HUES48 (cell line): ENCODE measurements around the gene RHOG.

Experiments used
- H3K27ac ChIP-seq: one replicate; pipeline ENCODE4 v1.7.0; 2013; ENCODE audit warnings: low read depth, low read length, inconsistent platforms
- H3K27me3 ChIP-seq: 2 replicates; pipeline ENCODE4 v1.6.1; 2013; ENCODE audit warnings: mild to moderate bottlenecking, low read length; ENCODE audit not compliant: control insufficient read depth, insufficient read depth
- H3K36me3 ChIP-seq: 2 replicates; pipeline ENCODE4 v1.6.1; 2013; ENCODE audit warnings: low read length; ENCODE audit not compliant: control insufficient read depth, insufficient read depth
- H3K4me1 ChIP-seq: 2 replicates; pipeline ENCODE4 v1.6.1; 2013; ENCODE audit warnings: mild to moderate bottlenecking, low read length; ENCODE audit not compliant: control insufficient read depth, insufficient read depth
- H3K4me3 ChIP-seq: 2 replicates; pipeline ENCODE4 v1.5.1; 2013; ENCODE audit warnings: mild to moderate bottlenecking, low read depth, low read length
- H3K9ac ChIP-seq: 2 replicates; pipeline ENCODE4 v1.6.1; 2013; ENCODE audit warnings: mild to moderate bottlenecking, low read depth, low read length, moderate library complexity
- H3K9me3 ChIP-seq: 2 replicates; pipeline ENCODE4 v1.6.1; 2013; ENCODE audit warnings: low read length; ENCODE audit not compliant: control insufficient read depth, insufficient read depth

Gene RHOG

DNA sequence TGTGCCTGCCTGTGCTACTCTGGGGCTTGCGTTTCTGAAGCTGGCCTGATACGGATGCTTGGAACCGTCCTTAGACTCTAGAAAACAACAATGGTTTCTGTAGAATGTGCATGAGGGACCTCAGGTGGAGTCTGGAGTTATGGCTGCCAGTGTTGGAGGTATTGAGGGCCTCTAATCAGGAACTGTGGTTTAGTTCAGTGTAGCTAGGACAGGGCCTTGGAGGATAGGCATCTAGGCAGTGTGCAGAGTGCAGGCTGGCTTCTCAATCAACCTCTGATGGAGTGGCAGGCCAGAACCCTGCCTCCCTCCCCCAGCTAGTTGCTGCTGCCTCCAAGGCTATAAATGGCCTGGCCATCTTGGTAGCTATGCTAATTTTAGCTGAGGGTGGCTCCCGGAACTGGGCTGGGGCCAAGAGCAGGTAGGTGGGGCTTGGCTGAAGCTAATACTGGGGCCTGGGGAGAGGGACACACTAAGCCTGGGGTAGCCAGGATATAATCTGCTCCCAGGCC is 18.7 kb upstream of the RHOG start:
- Histone ChIP-seq H3K4me3 (no peak overlapping the region), H3K36me3 (no peaks in the 10 kb centered on the region), H3K9ac (no peak overlapping the region), H3K9me3 (no peaks in the 10 kb centered on the region), H3K27me3 (peaks cover 18% of the 10 kb centered on the region), H3K4me1 (peaks cover 23% of the 10 kb centered on the region), H3K27ac (no peak overlapping the region)

DNA sequence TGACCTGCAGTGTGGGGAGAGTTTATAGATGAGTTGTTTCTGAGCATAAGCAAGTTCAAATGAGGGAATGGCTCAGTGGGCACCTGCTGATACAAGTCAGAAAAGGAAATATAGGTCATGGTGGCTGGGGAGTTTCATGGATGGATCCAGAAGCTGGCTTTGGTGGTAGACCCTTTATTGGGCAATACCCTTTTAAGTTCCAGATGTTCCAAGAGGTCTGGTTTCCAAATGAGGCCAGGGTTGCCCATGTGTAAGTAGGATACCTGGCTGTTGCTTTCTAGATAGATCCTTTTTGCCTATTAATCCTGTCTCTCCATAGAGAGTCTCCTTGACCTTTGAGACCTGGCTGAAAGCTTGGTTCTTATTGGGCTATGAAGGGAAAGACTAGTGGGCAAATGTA is 16.9 kb upstream of the RHOG start:
- Histone ChIP-seq H3K27me3 (peaks cover 18% of the 10 kb centered on the region), H3K4me1 (peaks cover 30% of the 10 kb centered on the region), H3K9me3 (no peaks in the 10 kb centered on the region), H3K27ac (no peak overlapping the region), H3K4me3 (no peak overlapping the region), H3K36me3 (no peaks in the 10 kb centered on the region), H3K9ac (no peak overlapping the region)

- Histone ChIP-seq H3K9ac (no peak overlapping the region), H3K36me3 (no peaks in the 10 kb centered on the region), H3K4me1 (peaks cover 24% of the 10 kb centered on the region), H3K27ac (no peak overlapping the region), H3K27me3 (peaks cover 18% of the 10 kb centered on the region), H3K9me3 (no peaks in the 10 kb centered on the region), H3K4me3 (no peak overlapping the region)
Observed at GRCh38 chr11:3856856-3857553, 16.2 kb upstream of the RHOG start.

DNA sequence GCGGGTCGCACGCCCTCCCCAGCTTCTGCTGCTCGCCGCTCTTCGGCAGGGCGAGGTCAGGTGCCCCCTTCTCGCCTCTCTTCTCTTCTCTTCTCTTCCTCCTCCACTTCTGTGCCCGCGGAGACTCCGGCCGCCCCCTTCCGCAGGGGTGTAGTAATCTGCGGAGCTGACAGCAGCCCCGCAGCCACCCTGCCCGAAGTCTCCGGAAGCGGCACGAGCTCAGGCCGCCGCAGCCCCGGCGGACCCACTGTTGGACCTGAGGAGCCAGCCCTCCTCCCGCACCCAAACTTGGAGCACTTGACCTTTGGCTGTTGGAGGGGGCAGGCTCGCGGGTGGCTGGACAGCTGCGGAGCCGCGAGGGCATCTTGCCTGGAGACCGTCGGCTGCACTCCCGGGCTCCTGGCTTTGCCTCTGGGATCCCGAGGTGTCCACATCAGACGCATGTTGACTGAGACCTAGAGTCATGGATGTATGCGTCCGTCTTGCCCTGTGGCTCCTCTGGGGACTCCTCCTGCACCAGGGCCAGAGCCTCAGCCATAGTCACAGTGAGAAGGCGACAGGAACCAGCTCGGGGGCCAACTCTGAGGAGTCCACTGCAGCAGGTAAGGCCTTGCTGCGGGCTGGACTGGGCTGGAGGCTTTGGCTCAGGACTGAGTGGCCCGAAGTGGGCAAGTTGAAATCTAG is 15.2 kb upstream of the RHOG start:
- H3K27me3 ChIP-seq: peaks cover 18% of the 10 kb centered on the region
- peak overlapping the region; percentile 86 for H3K4me3 ChIP-seq
- H3K36me3 ChIP-seq: no peaks in the 10 kb centered on the region
- peaks cover 18% of the 10 kb centered on the region for H3K4me1 ChIP-seq
- H3K9me3 ChIP-seq: no peaks in the 10 kb centered on the region
- no peak overlapping the region for H3K9ac ChIP-seq
- no peak overlapping the region for H3K27ac ChIP-seq

- H3K27ac ChIP-seq: peak within 1 kb of the TSS; percentile 87
- H3K9me3 ChIP-seq: no peaks in the 10 kb centered on the region
- H3K27me3 ChIP-seq: peaks cover 18% of the 10 kb centered on the region
- peak within 1 kb of the TSS; percentile 58 for H3K9ac ChIP-seq
- H3K36me3 ChIP-seq: no peaks in the 10 kb centered on the region
- H3K4me1 ChIP-seq: peaks cover 18% of the 10 kb centered on the region
- H3K4me3 ChIP-seq: peak within 1 kb of the TSS; percentile 86
Observed at GRCh38 chr11:3854977-3855807, 14.4 kb upstream of the RHOG start, which contains the start of gene STIM1. TSS of gene STIM1 (plus strand) at chr11:3855664. CDS start at chr11:3856271, 607 bp downstream.

GRCh38 chr11:3854660-3854976 is 13.9 kb upstream of the RHOG start:
- H3K9me3 ChIP-seq: no peaks in the 10 kb centered on the region
- no peak overlapping the region for H3K27ac ChIP-seq
- peak overlapping the region; percentile 86; the same call in 1 of the 2 replicates for H3K4me3 ChIP-seq
- no peaks in the 10 kb centered on the region for H3K36me3 ChIP-seq
- no peak overlapping the region for H3K9ac ChIP-seq
- H3K4me1 ChIP-seq: peaks cover 18% of the 10 kb centered on the region
- peaks cover 18% of the 10 kb centered on the region for H3K27me3 ChIP-seq

DNA sequence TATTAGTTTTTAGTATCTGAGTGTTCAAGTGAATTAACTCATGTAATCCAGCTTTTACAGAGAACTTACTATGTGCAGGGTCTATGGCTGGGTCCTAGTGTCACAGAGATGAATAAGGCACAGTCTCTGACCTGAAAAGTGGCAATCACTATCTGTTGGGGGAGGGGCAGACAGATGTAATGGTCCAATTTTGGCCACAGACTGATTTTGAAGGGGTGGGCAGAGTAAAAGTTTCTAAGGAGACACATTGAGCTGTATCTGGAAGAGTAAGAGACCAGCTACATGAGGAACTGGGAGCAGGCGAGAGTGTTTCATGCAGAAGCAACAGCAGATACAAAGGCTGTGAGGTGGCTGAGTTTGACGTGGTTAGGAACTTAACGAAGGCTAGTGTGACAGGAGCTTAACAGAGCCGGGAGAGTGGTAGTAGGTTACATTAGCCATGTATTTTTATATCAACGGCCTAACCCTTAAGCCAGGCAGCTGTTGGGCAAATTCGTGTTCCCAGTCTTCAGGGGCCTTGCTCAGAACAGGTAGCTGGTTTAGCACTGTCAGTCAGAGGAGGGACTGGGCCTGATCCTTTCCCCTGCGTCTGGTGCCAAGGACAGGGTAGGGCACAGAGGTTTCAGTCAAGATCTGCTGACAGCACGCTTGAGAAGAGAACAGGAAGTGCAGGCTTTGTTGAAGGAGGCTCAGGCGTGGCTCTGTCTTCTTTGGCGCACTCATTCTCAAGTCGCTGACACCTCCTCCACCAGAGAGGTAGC is 13.3 kb upstream of the RHOG start:
- peaks cover 14% of the 10 kb centered on the region for H3K4me1 ChIP-seq
- peak overlapping the region; percentile 86; the same call in 1 of the 2 replicates for H3K4me3 ChIP-seq
- H3K36me3 ChIP-seq: no peaks in the 10 kb centered on the region
- H3K9ac ChIP-seq: no peak overlapping the region
- peaks cover 18% of the 10 kb centered on the region for H3K27me3 ChIP-seq
- no peaks in the 10 kb centered on the region for H3K9me3 ChIP-seq
- no peak overlapping the region for H3K27ac ChIP-seq

GRCh38 chr11:3853545-3853842 is 12.7 kb upstream of the RHOG start:
- Histone ChIP-seq H3K27me3 (peaks cover 18% of the 10 kb centered on the region), H3K9me3 (no peaks in the 10 kb centered on the region), H3K36me3 (no peaks in the 10 kb centered on the region), H3K4me3 (no peak overlapping the region), H3K27ac (no peak overlapping the region), H3K9ac (no peak overlapping the region), H3K4me1 (peaks cover 14% of the 10 kb centered on the region)

GRCh38 chr11:3849297-3849874 is 8.6 kb upstream of the RHOG start:
- Histone ChIP-seq H3K36me3 (no peaks in the 10 kb centered on the region), H3K27me3 (no peaks in the 10 kb centered on the region), H3K27ac (no peak overlapping the region), H3K4me3 (no peak overlapping the region), H3K4me1 (peaks cover 6% of the 10 kb centered on the region), H3K9me3 (no peaks in the 10 kb centered on the region), H3K9ac (no peak overlapping the region)

- Histone ChIP-seq H3K27me3 (no peaks in the 10 kb centered on the region), H3K4me1 (peaks cover 6% of the 10 kb centered on the region; the same call in 1 of the 2 replicates), H3K9me3 (no peaks in the 10 kb centered on the region), H3K27ac (no peak overlapping the region), H3K4me3 (no peak overlapping the region), H3K36me3 (no peaks in the 10 kb centered on the region), H3K9ac (no peak overlapping the region)
Observed at GRCh38 chr11:3845670-3846069, 4.9 kb upstream of the RHOG start.
